ENCODE results near the gene APOC1.
"Not testable (repeated sequence)": the region's sequence is repeated elsewhere in the genome, so short reads cannot be mapped to it uniquely, and the experiment has no call there.

APOC1 gene

DNA sequence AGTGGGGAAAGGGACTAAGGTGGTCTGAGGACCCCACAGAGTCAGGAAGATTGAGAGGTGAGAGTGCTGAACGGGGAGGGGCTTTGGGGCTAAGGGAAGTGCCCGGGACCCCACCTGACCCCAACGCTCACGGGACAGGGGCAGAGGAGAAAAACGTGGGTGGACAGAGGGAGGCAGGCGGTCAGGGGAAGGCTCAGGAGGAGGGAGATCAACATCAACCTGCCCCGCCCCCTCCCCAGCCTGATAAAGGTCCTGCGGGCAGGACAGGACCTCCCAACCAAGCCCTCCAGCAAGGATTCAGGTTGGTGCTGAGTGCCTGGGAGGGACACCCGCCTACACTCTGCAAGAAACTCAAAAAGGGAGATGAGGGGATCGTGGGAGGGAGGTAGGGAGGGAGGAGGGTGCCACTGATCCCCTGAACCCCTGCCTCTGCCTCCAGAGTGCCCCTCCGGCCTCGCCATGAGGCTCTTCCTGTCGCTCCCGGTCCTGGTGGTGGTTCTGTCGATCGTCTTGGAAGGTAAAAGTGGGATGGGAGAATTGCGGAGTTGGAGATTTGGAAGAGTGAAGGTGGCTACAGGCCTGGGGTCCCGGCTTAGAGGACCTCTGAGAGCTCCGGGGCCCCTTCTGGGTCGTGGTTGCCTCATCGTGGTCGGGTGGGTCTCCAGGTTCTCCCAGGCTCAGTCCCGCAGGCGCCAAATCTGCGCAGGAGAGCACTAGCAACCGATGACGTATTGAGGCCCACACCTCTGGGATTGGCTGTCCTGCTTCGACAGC, at the start of gene APOC1:
TSS of gene APOC1 (plus strand) at position 176 of the 774 bp plus-strand sequence. CDS start at position 460, 284 bp downstream.
- peak; percentile 26 to 45 for DNase-seq (ENCODE audit: low read depth in 2 of 2)

DNA sequence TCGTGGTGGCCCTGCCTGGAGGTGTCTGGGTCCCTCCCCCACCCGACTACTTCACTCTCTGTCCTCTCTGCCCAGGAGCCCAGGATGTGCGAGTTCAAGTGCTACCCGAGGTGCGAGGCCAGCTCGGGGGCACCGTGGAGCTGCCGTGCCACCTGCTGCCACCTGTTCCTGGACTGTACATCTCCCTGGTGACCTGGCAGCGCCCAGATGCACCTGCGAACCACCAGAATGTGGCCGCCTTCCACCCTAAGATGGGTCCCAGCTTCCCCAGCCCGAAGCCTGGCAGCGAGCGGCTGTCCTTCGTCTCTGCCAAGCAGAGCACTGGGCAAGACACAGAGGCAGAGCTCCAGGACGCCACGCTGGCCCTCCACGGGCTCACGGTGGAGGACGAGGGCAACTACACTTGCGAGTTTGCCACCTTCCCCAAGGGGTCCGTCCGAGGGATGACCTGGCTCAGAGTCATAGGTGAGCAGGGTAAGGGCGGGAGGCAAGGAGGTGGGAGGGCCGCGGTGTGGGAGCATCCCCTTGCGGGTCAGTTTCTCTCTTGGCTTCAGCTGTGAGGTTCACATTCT, 49.1 kb upstream of the APOC1 start:
- no peak for DNase-seq (ENCODE audit: low read depth in 2 of 2)

GRCh38 chr19:44866664-44867063, 47.7 kb upstream of the APOC1 start:
- no peak for DNase-seq (ENCODE audit: low read depth in 2 of 2)

DNA sequence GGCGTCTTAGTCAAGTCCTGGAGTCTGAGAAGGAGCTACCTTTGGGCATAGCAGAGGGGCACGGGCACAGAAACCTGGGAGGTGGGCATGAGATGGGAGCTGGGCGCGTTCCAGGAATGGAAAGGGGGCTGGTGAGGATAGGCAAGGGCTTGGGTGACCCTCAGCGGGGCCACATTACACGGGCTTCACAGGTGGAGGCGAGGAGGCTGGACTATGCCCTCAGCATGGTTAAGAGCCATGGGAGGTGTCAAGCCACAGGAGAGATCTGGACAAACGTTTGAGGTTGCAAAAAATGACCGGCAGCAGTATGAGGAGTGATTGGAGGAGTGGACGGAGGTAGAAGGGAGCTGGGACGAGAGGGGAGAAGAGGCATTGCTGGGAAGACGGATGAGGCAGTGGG, 46.8 kb upstream of the APOC1 start:
- no peak for DNase-seq (ENCODE audit: low read depth in 2 of 2)

DNA sequence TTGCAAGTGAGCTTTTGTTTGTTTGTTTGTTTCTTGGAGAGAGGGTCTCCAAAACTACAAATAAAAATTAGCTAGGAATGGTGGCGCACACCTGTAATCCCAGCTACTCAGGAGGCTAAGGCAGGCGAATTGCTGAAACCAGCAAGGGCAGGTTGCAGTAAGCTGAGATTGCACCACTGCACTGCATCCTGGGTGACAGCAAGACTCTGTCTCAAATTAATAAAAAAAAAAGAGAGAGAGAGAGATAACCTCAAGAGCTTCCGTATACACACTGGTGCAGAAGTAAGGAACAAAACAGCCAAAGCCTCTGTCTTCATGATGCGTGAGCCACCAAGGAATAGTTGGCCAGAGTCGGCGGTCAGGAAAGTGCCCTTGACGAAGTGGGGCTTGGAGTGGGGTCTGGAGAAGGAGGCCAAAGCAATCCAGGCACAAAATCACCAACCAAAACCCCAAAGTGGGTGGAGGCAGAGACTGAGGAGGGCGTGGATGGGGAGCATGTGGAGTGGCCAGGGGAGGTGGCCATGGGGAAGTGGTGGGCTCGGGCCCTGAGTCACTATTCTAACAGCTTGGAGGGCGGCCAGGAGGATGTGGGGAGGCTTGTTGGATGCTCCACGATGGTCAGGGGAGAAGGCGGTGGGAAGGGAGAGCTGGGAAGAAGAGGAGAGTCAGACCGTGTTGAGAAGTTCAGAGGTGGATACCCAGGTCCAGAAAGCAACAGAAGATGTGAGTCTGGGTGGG, 44.5 kb upstream of the APOC1 start:
- no peak for DNase-seq (ENCODE audit: low read depth in 2 of 2)

- DNase-seq (ENCODE audit: low read depth in 2 of 2) = no peak
These were observed 42.6 kb upstream of the APOC1 start for GRCh38 chr19:44871809-44872208.

- DNase-seq (ENCODE audit: low read depth in 2 of 2) = no peak
These were observed 41.7 kb upstream of the APOC1 start for GRCh38 chr19:44872661-44873060.

DNA sequence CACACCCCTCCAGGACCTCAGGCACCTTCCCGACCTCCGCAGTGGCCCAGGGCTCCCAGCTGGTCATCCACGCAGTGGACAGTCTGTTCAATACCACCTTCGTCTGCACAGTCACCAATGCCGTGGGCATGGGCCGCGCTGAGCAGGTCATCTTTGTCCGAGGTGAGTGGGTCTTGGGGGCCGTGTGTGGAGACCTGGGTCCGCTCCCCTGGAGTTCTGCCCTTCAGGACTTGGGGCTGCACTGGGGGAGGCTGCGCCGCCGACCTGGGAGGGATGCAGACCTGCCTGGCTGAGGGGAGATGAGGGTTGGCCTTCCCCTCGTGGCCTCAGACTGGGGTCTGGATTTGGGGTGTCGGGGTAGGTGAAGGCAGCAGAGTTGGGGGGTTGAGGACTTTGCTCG, 40.1 kb upstream of the APOC1 start:
- DNase-seq (ENCODE audit: low read depth in 2 of 2) = no peak

GRCh38 chr19:44875666-44876451, 38.5 kb upstream of the APOC1 start:
- DNase-seq (ENCODE audit: low read depth in 2 of 2) = no peak

DNA sequence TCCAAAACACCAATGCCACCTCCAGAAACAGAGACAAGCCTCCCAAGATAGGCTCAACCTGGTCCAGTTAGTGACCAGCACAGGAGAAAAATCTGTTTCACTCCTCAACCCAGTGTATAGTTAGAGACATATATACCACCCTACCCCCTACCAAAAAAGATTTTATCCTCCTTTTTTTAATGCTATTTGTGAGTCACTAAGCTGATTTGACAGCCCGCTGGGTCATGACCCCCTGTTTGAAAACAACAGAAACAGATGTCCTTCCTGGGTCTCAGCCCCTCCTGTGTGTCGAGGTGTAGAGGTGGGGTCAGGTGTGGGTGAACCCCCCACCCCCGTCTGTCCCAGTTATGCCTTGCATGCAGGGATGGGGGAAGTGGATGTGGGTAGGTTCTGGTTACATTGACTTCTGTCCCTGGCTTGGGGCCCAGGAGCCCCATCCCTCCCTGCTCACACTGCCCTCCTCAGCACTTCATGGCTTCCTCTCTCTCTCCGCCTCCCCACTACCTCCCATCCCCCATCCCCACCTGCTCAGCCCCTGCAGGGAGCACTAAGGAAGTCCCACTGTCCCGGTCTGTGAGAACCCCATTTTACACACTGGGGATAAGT, 37.4 kb upstream of the APOC1 start:
- DNase-seq (ENCODE audit: low read depth in 2 of 2) = no peak

DNA sequence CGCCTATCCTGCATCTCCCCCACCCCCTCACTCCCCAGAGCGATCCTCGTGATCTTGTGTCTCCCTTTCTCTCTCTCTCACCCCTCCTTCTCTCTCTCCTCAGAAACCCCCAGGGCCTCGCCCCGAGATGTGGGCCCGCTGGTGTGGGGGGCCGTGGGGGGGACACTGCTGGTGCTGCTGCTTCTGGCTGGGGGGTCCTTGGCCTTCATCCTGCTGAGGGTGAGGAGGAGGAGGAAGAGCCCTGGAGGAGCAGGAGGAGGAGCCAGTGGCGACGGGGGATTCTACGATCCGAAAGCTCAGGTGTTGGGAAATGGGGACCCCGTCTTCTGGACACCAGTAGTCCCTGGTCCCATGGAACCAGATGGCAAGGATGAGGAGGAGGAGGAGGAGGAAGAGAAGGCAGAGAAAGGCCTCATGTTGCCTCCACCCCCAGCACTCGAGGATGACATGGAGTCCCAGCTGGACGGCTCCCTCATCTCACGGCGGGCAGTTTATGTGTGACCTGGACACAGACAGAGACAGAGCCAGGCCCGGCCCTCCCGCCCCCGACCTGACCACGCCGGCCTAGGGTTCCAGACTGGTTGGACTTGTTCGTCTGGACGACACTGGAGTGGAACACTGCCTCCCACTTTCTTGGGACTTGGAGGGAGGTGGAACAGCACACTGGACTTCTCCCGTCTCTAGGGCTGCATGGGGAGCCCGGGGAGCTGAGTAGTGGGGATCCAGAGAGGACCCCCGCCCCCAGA, 36.1 kb upstream of the APOC1 start:
- DNase-seq (ENCODE audit: low read depth in 2 of 2) = no peak

GRCh38 chr19:44879309-44880065, 34.9 kb upstream of the APOC1 start:
- DNase-seq (ENCODE audit: low read depth in 2 of 2) = no peak

GRCh38 chr19:44882063-44882462, 32.3 kb upstream of the APOC1 start:
- DNase-seq (ENCODE audit: low read depth in 2 of 2) = no peak

DNA sequence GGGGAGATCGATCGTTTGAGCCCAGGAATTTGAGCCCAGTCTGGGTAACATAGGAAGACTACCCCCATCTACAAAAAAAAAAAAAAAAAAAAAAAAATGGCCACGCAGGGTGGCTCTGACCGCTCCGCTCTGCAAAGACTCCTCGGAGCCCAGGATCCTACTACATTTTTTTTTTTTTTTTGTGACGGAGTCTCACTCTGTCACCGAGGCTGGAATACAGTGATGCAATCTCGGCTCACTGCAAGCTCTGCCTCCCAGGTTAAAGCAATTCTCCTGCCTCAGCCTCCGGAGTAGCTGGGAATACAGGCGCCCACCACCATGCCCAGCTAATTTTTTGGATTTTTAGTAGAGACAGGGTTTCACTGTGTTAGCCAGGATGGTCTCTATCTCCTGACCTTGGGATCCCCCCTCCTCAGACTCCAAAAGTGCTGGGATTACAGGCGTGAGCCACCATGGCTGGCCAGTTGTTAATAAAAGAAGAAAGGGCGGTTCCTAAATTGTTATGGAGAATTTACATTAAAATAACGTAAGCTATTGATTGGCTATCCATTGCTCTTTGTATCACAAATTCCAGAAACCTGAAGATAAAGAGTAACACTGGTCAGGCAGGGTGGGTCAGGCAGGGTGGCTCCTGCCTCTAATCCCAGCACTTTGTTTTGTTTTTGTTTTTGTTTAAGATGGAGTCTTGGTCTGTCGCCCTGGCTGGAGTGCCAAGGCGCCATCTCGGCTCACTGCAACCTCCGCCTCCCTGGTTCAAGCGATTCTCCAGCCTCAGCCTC, 31.6 kb upstream of the APOC1 start:
- DNase-seq (ENCODE audit: low read depth in 2 of 2) = not testable (repeated sequence)

- no peak for DNase-seq (ENCODE audit: low read depth in 2 of 2)
These were observed 30.5 kb upstream of the APOC1 start for GRCh38 chr19:44883922-44884321.

GRCh38 chr19:44884566-44884965, 29.8 kb upstream of the APOC1 start:
- no peak for DNase-seq (ENCODE audit: low read depth in 2 of 2)

- no peak for DNase-seq (ENCODE audit: low read depth in 2 of 2)
These were observed 28.3 kb upstream of the APOC1 start for GRCh38 chr19:44886141-44886540.

GRCh38 chr19:44887648-44888047, 26.8 kb upstream of the APOC1 start:
- DNase-seq (ENCODE audit: low read depth in 2 of 2) = no peak

- not testable (repeated sequence) for DNase-seq (ENCODE audit: low read depth in 2 of 2)
These were observed 26.1 kb upstream of the APOC1 start for GRCh38 chr19:44888335-44888734.

Data from stimulated activated CD4-positive, alpha-beta T cell treated with anti-CD3 and anti-CD28 coated beads, Interleukin-1b, Interleukin-23, amount 100 ng/mL, for 1 hour (primary cell).